HG03378 (cell line): ENCODE data around the gene ORAI1.
"Not testable (repeated sequence)": the region's sequence is repeated elsewhere in the genome, so short reads cannot be mapped to it uniquely, and the experiment has no call there.

Source experiments
- ATAC-seq: cut with Tn5 transposase; IDR thresholded peaks from one replicate; pipeline ENCODE4 v1.9.1; 2021; ENCODE audit warnings: mild to moderate bottlenecking, moderate library complexity; ENCODE audit not compliant: unreplicated experiment

The ORAI1 gene

DNA sequence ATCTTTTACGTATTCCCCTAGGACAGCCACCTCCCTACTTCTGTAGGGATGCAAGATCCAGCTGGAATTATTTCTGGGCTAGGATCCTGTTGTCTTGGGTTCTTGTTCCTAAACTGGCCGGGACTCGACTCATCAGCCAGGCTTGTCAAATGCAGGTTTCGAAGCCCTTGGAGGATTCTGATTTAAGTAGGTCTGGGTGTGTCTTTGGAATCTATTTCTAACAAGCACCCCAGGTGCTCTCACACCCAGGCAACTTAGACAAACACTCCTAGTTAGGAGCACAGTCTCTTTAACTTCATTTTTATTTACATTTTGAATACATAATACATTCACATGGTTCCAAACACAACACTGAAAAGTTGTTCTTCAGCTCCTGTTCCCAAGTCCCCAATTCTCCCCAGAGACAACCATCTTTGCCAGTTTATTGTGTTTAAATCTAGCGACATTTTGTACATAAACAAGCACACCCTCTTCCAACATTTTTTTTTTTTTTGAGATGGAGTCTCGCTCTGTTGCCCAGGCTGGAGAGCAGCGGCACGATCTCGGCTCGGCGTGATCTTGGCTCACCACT is 22.2 kb downstream of the ORAI1 start:
- no peak for ATAC-seq

DNA sequence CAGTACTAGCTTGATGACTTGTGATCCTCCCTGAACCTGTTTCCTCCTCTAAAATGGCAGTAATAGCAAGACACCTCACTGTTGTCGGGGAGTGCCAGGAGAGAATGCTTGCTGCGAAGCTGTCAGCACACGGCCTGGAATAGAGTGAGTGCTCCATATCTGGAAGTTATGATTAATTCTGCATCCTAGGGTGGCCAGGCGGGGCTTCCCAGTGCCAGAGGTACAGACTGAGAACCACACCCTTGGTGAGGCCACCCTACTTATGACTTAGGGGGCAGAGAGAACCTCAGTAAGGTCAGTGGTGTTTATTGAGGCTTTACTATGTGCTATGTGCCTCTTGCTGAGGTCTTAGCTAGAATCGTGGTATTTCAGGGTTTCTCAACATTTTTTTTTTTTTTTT is 23.0 kb downstream of the ORAI1 start:
- ATAC-seq: no peak

DNA sequence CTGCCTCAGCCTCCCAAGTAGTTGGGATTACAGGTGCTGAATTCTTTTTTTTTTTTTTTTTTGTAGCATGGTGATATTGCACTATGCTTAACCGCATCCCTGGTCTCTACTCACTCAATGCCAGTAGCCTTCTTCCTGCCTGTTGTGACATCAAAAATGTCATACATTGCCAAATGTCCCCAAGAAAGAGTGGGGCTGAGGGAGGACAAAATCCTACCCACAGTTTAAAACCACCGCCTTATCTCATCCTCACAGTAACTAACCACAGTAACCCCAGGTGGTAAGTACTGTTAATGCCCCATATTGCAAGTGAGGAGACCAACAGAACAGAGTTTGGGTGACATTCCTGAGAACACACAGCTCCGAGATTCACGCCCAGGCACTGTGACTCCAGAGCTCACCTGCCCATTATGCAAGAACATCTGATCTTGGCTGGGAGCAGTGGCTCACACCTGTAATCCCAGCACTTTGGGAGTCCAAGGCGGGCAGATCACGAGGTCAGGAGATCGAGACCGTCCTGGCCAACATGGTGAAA is 23.6 kb downstream of the ORAI1 start:
- ATAC-seq: no peak

DNA sequence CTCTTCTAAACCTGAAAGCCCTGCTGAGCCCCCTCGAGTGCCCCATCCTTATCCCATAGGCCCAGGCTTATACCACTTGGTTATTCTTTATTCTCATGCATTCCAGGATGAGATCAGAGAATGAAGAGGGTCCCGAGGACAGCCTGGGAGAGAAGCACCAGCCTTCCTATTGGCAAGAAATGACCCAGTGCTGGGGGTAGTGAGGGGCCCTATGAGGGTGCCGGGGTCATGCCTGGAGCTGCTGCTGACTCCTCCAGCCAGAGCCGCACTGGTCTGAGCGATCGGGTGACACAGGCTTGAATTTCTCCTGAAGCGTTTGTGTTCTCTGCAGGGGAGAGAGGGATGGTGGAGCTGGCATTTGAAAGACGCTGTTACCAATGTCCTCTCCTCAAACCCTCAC is 25.0 kb downstream of the ORAI1 start:
- ATAC-seq: no peak

DNA sequence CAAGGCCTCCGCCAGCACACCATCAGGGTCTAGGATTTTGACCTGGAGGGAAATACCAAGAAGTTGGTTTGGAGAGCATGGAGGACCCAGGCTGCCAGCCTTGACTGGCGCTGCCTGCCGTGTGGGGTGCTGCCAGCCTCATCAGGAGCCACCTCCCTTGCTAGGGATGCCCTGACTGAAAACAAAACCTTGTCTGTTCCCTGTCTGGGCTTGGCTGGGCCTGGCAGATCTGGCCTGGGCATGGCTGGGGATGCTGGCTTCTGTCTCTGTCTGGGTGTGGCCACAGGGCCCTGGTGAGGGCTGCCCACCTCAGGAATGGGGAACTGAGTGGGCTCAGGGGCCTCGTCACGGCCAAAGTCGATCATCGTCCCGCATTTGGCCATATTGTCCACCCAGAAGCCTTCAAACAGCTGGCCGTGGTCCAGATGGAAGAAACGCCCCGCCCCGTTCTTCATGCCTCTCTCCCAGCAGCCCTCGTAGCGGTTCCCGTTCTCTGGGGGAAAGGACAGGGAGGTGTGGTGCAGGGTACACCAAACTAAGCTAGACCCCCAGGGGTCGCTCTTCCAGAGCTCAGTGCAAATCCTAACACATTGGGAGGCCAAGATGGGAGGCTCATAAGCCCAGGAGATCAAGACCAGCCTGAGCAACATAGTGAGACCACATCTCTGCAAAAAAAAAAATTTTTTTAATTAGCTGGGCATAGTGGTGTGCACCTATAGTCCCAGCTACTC is 26.6 kb downstream of the ORAI1 start:
- no peak for ATAC-seq

DNA sequence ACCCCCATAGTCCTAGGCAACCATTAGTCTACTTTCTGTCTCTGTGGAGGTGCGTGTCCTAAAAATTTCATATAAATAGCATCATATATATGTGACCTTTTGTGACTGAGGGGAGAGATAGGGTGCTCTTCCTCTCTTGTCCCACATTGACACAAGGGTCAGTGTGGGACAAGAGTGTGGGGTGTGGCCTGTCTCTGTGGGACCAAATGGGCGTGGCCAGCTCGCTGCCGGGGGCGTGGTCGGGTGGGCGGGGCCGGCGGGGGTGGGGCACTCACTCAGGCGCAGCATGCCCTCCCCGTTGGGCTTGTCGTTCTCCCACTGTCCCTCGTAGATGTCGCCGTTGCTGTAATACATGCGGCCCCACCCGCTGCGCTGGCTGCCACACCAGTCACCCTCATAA is 27.7 kb downstream of the ORAI1 start:
- no peak for ATAC-seq

DNA sequence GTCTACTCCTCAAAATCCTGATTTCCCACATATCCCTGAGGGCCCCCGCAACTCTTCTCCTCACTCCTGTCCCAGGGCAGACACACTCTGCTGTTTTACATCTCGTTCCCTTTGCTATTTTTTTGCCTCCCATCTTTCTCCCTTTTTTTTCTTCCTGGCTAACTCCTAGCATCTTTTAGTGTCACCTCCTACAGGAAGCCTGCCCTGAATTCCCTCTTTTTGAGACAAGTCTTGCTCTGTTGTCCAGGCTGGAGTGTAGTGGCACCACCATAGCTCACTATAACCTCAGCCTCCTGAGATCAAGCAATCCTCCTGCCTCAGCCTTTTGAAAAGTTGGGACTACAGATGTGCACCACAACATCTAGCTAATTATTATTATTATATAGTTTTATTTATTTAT is 29.8 kb downstream of the ORAI1 start:
- ATAC-seq: no peak

DNA sequence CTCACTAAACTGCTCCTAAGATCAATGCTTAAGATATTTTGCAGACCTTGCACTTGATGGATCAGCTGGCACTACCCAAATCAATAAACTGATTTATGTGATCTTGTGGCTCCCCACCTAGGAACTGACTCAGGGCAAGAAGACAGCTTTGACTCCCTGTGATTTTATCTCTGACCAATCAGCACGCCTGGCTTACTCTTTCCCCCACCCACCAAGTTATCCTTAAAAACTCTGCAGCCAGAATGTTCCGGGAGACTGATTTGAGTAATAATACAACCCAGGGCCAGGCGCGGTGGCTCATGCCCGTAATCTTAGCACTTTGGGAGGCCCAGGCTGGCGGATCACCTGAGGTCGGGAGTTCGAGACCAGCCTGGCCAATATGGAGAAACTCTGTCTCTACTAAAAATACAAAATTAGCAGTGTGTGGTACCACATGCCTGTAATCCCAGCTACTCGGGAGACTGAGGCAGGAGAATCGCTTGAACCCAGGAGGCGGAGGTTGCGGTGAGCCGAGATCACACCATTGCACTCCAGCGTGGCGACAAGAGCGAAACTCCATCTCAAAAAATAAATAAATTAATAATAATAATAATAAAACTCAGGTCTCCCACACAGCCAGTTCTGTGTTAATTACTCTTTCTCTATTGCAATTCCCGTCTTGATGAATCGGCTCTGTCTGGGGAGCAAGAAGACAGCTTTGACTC is 31.1 kb downstream of the ORAI1 start:
- ATAC-seq: no peak

DNA sequence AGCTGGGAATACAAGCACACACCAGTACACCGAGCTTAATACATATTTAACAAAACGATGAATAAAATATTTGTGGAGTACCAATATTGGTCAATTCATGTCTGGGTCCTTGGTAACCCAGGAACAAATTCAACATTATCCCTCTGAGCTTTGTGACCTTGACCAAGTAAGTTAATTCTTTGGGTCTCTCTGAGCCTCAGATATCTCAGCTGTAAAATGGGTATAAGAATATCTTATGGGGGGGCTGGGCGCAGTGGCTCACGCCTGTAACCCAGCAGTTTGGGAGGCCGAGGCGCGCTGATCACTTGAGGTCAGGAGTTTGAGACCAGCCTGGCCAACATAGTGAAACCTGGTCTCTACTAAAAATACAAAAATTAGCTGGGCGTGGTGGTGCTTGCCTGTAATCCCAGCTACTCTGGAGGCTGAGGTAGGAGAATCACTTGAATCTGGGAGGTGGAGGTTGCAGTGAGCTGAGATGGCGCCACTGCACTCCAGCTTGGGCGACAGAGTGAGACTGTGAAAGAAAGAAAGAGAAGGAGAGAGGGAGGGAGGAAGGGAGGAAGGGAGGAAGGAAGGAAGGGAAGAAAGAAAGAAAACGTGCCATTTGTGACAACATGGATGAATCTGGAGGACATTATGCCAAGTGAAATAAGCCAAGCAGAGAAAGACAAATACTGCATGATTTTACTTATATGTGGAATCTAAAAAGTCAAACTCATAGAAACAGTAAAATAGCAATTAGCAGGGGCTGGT is 35.2 kb downstream of the ORAI1 start:
- not testable (repeated sequence) for ATAC-seq

DNA sequence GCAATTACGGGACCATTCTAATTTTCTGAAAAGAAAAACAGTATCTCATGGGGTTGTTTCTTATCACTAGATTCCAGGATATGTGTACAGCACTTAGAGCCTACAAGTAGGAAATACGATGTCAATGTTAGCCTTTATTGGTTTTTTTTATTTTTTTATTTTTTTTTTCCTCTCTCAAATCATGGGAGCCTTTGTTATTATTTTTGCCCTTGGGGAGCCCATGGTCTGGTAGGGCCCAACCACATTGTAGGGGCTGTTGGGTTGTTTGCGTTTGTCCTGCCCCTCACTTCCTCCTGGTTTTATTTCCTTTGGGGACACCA is 37.2 kb downstream of the ORAI1 start:
- no peak for ATAC-seq

DNA sequence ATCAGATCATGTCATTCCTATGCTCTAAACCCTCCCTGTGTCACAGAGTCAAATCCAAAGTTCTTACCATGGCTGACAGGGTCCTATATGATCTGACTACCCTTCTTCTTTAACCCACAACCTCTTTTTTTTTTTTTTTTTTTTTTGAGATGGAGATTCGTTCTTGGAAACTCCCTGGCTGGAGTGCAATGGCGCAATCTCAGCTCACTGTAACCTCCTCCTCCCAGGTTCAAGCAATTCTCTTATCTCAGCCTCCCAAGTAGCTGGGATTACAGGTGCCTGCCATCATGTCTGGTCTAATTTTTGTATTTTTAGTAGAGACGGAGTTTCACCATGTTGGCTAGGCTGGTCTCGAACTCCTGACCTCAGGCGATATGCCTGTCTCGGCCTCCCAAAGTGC is 40.5 kb downstream of the ORAI1 start:
- ATAC-seq: not testable (repeated sequence)

DNA sequence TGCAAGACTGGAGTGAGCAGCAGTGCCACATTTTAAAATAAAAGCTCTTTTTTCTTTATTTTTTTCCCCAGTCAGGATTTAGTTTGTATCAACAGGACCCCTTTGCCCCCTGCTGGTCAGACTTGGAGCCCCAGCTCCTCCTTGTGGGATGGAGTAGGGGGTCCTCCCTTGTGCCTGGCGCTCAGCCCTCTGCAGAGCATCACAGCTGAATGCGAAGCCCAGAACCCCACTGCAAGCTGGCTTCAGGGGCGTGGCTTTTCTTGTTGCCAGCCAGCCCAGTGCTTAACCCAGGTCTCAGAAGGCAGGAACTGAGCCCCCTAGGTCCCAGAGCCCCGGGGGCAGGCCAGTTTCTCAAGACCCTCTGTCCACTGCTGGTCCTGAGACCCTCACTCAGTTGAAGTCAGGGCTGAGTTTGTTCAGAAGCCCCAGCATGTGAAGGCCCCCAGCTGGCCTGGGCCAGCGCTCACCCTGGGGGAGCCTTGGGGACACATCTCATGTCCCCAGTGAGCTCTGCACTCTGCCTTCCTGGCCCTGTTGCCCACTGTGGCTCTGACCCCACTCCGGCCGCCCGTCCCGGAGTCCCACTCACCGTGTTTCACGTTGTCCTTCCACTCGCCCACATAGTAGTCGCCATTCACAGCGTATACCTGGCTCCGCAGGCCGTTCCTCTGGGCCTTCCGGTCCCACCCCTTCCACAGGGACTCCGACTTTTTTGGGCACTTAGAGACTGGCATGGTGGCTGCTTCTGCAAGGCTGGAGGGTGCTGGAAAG is 42.6 kb downstream of the ORAI1 start:
- ATAC-seq: no peak

DNA sequence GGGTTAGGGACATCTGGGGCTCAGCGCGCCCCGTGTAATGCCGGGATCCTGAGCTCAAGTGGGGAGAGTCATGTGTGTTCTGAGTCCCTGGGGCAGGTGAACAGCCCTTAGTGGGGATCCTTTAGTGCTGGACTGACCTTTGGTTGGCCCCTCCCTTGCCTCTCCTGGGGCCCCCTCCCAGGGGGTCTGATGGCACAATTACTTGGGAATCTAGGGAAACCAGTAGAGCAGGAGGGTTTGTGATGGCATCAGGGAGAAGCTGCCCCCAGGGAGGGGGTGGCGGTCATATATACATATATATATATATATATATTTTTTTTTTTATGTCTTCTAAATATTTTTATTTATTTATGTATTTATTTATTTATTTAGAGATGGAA is 43.2 kb downstream of the ORAI1 start, which contains the start of gene MORN3:
TSS of gene MORN3 (minus strand) at position 134 of the 380 bp plus-strand sequence. CDS start 171 bp downstream, outside the sequence.
- no peak for ATAC-seq

DNA sequence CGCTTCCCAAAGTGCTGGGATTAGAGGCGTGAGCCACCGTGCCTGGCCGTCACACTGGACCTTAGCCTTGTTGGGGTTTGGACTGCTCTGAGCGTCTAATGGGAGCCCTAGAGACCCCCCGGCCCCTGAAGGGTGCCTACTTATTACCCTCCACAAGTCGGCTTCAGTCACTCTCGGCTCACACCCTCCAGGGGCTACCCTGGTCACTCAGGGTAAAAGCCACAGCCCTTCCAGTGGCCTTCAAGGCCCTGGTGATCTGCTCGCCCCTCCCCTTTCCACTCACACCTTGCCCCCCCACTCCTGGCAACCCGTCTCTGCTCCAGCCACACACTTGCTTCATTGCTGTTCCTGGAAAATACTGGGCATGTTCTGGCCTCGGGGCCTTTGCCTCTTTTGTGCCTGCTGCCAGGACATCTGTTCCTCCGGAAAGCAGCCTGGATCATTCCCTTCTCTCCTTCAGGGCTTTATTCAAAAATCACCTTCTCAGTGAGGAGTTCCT is 46.7 kb downstream of the ORAI1 start:
- ATAC-seq: no peak

DNA sequence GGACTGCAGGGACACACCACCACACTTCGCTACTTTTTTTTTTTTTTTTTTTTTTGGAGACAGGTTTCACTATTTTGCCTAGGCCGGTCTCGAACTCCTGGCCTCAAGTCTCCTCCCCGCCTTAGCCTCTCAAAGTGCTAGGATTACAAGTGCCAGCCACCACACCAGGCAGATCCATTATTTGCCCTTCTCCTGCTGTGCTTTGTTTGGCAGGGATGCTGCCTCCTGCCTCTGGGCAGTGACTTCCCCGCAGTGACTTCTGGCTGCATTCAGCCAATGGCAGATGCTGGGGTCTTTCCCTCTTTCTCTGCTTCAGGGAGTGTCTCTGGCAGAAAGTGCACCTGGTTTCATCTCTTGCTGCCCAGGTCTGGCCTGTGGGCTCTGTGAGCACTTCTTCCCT is 49.9 kb downstream of the ORAI1 start:
- no peak for ATAC-seq

DNA sequence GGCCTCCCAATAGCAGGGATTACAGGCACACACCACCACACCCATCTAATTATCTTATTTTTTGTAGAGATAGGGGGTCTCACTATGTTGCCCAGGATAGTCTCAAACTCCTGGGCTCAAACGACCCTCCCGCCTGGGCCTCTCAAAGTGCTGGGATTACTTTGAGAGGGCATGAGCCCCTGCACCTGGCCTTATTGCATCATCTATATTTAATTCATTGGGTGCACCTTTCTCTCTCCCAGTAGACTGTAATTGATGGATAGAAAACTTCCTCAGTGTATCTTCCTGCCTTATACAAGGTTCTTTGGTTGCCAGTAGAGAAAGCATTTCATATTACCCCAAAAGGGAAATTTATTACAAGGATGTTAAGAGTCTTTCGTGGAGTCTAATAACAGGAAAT is 52.0 kb downstream of the ORAI1 start:
- no peak for ATAC-seq

DNA sequence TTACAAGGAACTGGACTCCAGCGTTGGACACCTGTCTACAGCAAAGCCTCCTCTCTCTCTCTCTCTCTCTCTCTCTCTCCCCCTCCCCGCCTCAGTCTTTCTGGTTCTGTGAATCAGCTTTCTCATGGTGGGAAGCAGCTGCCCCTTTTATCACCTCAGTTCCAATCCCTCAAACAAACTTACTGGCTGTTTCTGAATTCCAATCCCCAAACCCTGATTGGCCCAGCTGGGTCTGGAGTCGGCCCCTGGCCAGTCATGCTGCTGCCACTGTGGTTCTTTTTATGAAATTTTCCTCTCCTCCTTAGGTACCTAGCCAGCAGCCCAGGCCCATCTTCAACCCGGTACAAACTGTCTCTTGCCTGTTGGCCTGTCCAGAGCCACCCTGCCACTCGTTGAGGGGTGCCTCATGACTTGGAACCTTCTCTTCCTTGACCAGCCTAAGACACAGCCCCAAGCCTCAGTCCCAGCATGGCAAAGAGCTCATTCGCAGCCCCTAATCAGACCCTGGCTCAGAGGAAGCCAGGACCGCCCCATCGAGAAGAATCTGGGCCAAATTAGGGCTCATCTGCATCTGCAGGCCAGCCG is 52.5 kb downstream of the ORAI1 start:
- no peak for ATAC-seq

DNA sequence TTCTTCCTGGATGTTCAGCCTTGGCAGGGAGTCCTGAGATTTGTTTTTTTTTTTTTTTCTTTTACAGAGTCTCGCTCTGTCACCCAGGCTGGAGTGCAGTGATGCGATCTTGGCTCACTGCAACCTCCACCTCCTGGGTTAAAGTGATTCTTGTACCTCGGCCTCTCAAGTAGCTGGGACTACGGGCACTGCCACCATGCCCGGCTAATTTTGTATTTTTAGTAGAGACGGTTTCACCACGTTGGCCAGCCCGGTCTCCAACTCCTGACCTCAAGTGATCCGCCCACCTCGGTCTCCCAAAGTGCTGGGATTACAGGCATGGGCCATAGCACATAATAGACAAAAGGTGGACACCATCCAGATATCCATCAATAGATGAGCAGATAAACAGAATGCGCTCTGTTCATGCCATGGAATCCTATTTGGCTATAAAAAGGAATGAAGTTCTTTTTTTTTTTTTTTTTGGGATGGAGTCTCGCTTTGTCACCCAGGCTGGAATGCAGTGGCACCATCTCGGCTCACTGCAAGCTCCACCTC is 53.4 kb downstream of the ORAI1 start:
- not testable (repeated sequence) for ATAC-seq

DNA sequence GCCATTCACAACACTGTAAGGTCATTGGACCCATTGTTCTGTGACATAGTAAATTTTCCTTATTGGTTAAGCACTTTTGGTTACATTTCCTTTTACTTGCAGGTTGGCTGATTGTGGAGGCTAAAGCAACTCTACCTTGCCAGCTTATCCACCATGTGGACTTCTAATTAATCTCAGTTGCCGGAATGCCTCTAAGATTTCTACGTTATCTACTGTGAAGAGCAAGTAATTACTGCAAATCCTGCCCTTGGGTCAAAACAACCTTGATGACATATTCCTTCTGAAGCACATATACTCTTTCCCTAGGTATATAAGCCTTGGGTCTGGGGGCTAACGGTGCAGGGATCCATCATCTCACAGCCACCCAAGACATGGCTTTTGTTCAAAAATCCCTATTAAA is 62.6 kb downstream of the ORAI1 start:
- ATAC-seq: no peak

DNA sequence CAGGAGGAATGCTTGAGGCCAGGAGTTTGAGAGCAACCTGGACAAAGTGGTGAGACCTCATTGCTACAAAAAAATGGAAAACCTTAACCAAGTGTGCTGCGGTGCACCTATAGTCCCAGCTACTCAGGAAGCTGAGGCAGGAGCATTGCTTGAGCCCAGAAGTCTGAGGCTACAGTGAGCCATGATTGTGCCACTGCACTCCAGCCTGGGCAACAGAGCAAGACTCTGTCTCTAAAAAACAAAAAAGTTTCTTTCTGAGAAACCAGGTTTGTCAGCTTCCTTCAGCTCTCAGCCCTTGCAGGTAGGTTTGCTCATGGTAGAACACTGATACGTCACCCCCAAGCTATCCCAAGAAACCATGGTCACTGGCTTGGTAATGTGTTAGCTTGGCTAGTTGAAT is 63.1 kb downstream of the ORAI1 start:
- ATAC-seq: no peak
